Measurements from ENCODE around the gene TTLL10. TPM values are rescaled to one million over a fixed set of nuclear protein-coding genes. Genes with fewer than 3 reads are reported as not detected.

Gene TTLL10
- total RNA-seq, 1 experiment from 2014 or later = 0.68 TPM

DNA sequence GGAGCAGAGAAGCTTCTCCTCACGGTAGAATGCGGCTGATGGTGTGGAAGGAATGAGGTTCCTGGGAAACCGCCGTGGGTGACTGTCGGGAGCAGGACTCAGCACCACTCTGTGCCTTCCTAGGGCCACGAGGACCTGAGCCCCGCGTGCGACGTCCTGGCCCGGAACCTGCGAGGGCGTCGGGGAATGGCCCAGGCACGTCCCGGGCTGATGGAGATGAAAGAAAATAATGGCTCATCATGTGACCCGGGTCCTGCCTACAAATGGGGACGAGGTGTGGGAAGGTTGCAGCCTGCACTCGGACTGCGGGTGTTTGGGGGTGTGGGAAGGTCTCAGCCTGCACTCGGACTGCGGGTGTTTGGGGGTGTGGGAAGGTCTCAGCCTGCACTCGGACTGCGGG is 25.1 kb upstream of the TTLL10 start:
- no peak overlapping the region for H2BK5ac ChIP-seq (ENCODE audit: insufficient read length, low read length)
- TF ChIP-seq, protein P1, sequence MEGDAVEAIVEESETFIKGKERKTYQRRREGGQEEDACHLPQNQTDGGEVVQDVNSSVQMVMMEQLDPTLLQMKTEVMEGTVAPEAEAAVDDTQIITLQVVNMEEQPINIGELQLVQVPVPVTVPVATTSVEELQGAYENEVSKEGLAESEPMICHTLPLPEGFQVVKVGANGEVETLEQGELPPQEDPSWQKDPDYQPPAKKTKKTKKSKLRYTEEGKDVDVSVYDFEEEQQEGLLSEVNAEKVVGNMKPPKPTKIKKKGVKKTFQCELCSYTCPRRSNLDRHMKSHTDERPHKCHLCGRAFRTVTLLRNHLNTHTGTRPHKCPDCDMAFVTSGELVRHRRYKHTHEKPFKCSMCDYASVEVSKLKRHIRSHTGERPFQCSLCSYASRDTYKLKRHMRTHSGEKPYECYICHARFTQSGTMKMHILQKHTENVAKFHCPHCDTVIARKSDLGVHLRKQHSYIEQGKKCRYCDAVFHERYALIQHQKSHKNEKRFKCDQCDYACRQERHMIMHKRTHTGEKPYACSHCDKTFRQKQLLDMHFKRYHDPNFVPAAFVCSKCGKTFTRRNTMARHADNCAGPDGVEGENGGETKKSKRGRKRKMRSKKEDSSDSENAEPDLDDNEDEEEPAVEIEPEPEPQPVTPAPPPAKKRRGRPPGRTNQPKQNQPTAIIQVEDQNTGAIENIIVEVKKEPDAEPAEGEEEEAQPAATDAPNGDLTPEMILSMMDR (conservative IDR thresholded peaks at IDR 0.05) = no peak
- peaks cover 25% of the 10 kb centered on the region for H3K27me3 Mint-ChIP-seq (ENCODE audit: low read depth)

More for the DNA sequence above, 25.1 kb upstream of the TTLL10 start:
- no peak overlapping the region for H3K9ac ChIP-seq (ENCODE audit: extremely low read depth, insufficient read length, low read length)
- H3K79me1 ChIP-seq (ENCODE audit: insufficient read depth, low read depth, low read length, poor library complexity, severe bottlenecking) = no peaks in the 10 kb centered on the region
- H3K4me2 ChIP-seq (ENCODE audit: insufficient read depth, insufficient read length, low read length) = no peak overlapping the region
- no peak overlapping the region; the same call in 1 of the 2 replicates for H3K14ac ChIP-seq (ENCODE audit: insufficient read depth, low read length)
- no peaks in the 10 kb centered on the region for H3K23me2 ChIP-seq (ENCODE audit: insufficient read length, low read depth, low read length, poor library complexity, severe bottlenecking)
- Mint-ChIP-seq H3K9me3 (peaks cover 15% of the 10 kb centered on the region in 2 experiments), H3K4me1 (peaks cover 2 to 3% of the 10 kb centered on the region in 2 experiments; a peak in 2 of 4 replicates), H3K27ac (no peak overlapping the region), H3K4me3 (no peak overlapping the region), H3K36me3 (ENCODE audit: insufficient read depth in 1 of 3, low read depth in 3 of 3) (peaks cover 6 to 17% (median 15%) of the 10 kb centered on the region in 3 experiments; a peak in 6 of 7 replicates)
- no peak overlapping the region for H3K18ac ChIP-seq (ENCODE audit: insufficient read length, low read depth, low read length)
- no peaks in the 10 kb centered on the region for H4K20me1 ChIP-seq (ENCODE audit: control insufficient read depth, insufficient read depth, insufficient read length)
- H2AK5ac ChIP-seq (ENCODE audit: insufficient read length, low read length) = no peak overlapping the region
- H4K5ac ChIP-seq (ENCODE audit: insufficient read length, low read depth, low read length) = no peak overlapping the region
- no peak overlapping the region for H2BK12ac ChIP-seq (ENCODE audit: insufficient read length, low read depth, low read length)
- H3K4me1 ChIP-seq (ENCODE audit: insufficient read depth, low read length) = no peaks in the 10 kb centered on the region
- H2BK20ac ChIP-seq (ENCODE audit: low read depth, low read length, poor library complexity, severe bottlenecking) = no peak overlapping the region
- no peaks in the 10 kb centered on the region for H3K9me3 ChIP-seq (ENCODE audit: control insufficient read depth, low read depth, low read length)
- H3K23ac ChIP-seq (ENCODE audit: insufficient read length, low read depth, low read length) = no peak overlapping the region
- WGBS (ENCODE audit: extremely low coverage, insufficient read length, low lambda C conversion rate) = no CpG with 5 or more reads among the region's 24 CpGs
- no peaks in the 10 kb centered on the region for H3K27me3 ChIP-seq (ENCODE audit: insufficient read depth, low read length)
- no peak overlapping the region for H3T11ph ChIP-seq (ENCODE audit: low read length)
- no peak overlapping the region for H4K91ac ChIP-seq (ENCODE audit: insufficient read length, low read depth, low read length)
- H2BK15ac ChIP-seq (ENCODE audit: low read depth, low read length) = no peak overlapping the region
- no peak overlapping the region for H3K4ac ChIP-seq (ENCODE audit: low read depth, low read length)
- H4K8ac ChIP-seq (replicated peaks; ENCODE audit: insufficient read length, low read depth, low read length) = no peak overlapping the region
- DNase-seq = no peak
- no peaks in the 10 kb centered on the region for H3K79me2 ChIP-seq (ENCODE audit: insufficient read depth, low read length)
- no peak overlapping the region for H3K27ac ChIP-seq (ENCODE audit: insufficient read length, low read depth, low read length)
- H3K56ac ChIP-seq (ENCODE audit: insufficient read length, low read depth, low read length) = no peak overlapping the region
- no peak overlapping the region for H2AFZ ChIP-seq (ENCODE audit: low read length)
- H2BK120ac ChIP-seq (ENCODE audit: low read depth, low read length, poor library complexity, severe bottlenecking) = no peak overlapping the region

Data from H9 (cell line).